Retina (tissue), 1 donor: ENCODE results near the gene ALG5.
A peak's percentile ranks its signal among the peaks of the same experiment; 100 is the strongest.

ENCODE experiments used
- DNase-seq: peaks from one replicate; pipeline ENCODE4 v3.0.0-alpha.2; 2016

ALG5 gene

GRCh38 chr13:36975172-36975571 is 24.0 kb downstream of the ALG5 start:
- DNase-seq, result no peak

- no peak for DNase-seq
Observed at GRCh38 chr13:36973621-36974295, 25.4 kb downstream of the ALG5 start.

DNA sequence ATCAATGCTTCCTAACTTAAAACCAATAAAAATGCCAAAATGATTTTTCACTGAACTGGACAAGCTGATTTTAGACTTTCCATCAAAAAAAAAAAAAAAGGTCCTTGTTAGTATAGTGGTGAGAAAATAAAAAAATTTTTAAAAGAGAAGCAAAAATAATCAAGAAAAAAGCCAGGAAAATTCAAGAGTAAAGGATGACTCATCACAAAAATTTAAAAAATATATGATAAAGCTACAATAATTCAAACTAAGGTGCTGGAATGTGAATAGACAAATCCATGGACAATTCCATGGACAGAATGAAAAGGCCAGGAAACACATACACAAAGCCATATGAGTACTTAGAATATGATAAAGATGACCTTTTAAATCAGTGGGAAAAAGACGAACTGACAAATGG is 26.1 kb downstream of the ALG5 start:
- no peak for DNase-seq

DNA sequence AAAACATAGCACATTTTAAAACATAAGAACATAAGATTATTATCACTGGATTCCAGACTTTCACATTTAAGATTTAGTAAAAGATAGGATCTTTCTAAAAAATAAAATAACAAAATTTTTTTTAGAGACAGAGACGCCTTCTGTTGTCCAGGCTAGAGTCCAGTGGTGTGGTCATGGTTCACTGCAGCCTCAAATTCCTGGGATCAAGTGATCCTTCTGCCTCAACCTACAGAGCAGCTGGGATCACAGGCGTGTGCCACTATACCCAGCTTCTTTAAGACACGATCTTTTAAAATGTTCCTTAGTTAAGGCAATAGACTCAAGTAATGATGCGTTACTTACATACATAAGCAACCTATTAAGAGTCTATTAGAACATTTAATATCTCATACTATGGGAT is 32.7 kb downstream of the ALG5 start:
- DNase-seq, result no peak

- DNase-seq, result no peak
Observed at GRCh38 chr13:36965767-36966166, 33.4 kb downstream of the ALG5 start.

- no peak for DNase-seq
Observed at GRCh38 chr13:36959456-36960116, 39.6 kb downstream of the ALG5 start.

- DNase-seq, result no peak
Observed at GRCh38 chr13:36954542-36954941, 44.6 kb downstream of the ALG5 start.

DNA sequence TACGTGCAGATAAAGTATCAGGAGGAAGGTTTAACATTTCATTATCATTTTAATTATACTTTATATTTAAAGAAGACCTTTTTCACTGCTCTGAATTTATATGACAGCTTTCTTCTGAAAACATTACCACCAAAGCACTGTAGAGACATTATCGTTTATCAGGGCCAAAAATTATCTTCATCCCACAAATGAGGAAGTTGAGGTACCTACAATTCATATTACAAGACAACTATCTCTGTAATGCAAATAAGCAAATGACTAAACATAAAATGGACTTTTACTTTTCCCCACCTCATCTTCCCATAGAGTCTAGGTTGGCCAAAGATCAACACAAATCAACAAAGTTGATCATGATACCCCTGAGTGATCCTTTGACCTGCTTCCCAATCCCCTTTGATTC is 48.2 kb downstream of the ALG5 start:
- no peak for DNase-seq

DNA sequence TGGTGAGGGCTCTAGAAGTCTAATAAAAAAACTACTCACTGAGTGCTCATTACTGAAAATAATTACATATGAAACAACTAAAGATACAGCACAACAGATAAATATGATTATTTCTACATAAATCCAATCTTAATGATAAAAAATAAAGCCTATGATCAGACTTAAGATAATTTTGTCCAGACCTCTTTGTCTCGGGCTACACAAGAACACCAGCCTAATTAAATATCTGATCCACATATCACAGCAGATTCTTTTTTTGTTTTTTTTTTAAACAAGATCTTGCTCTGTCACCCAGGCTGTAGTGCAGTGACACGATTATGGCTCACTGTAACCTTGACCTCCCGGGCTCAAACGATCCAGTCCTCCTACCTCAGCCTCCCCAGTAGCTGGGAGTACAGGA is 48.8 kb downstream of the ALG5 start:
- no peak for DNase-seq

DNA sequence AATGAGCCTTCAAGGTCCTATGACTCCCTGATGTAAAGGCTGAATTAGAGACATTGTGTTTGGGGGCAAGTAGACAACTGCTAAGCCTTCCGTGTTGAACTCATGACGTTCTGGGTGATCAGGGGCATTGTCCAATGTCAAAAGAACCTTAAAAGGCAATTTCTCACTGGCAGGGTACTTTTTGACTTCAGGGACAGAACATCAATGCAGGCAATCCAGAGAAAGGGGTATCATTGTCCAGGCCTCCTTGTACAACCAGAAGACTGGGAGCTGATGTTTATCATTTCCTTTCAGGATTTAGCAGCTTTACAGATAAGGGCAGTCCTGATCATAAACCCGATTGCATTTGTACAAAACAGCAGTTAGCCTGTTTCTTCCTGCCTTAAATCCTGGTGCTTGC is 54.1 kb downstream of the ALG5 start:
- no peak for DNase-seq

DNA sequence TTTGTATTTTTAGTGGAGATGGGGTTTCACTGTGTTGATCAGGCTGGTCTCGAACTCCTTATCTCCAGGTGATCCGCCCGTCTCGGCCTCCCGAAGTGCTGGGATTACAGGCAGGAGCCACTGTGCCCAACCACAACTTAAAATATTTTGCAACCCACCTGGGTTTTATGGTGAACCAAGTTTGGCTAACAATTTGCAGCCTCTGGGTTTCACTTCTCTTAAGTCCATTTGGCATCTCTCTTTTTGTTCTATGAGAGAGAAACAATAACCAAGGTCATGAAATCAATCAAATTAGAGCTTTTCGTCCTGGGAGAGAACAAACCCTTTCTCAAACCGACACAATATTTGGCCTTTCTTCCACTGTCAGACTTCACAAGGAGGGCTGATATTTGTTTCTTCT is 73.5 kb downstream of the ALG5 start:
- DNase-seq, result no peak

GRCh38 chr13:36924001-36924400 is 75.1 kb downstream of the ALG5 start:
- no peak for DNase-seq

DNA sequence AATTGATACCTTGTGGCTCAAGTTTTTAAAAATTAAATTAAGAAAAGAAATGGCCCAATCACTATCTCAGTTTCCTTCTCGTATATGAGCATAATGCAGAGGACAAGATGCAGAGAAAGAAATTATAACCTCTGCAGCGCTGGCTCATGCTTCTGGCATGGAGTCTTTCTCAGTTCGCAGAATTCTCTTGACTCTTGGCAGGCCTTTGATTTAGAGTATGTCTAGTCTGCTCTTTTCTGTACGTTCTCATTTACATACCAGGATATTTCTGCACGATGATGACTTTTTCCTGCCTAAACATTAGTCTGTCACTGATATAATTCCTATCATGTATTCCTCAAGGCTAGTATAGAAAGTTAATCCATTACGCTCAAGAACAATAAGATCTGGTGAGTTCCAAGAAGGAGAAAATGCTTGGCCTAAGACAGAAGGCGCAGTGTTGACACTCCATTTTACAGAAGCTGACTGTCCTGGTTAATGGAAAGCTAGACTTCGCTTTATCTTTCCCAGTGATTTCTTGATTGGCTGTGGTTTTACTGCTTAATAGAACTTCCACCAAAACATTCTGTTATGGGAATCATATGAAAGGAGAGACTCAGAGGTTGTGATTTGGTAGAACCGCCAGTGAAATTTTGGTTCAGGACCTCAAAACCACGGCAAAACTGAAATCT is 77.4 kb downstream of the ALG5 start:
- no peak for DNase-seq

DNA sequence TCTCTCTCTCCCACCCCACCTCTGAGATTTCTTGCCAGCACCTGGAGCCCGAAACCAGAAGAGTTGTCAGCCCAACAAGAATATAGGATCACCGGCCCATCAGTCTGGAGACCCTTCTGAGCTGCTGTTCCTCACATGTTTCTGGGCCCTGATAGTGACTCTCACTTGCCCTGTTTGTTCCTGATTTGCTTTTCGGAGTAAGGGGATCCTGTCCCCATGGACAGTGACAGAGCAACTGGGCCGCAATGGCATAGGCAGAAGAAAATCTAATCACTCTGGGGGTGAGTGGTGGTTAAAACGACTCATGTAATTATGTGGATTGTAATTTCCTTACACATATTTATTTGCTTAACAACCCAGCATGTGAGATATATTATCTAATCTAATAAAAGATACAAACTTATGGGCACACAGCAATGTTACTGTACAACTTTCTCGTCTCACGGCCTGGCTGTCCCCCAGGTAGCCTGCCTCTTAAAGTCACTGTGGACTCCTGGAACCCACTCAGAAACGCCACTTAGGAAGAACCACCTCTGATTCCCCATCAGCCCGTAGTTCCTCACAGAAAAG is 78.4 kb downstream of the ALG5 start:
- DNase-seq, result peak; percentile 63

GRCh38 chr13:36919833-36920615 is 79.1 kb downstream of the ALG5 start, which contains the start of gene SMAD9:
Gene SMAD9 (minus strand): TSS chr13:36920238. CDS start chr13:36879689, 40,549 bp downstream.
- peak; percentile 41 for DNase-seq

- peak; percentile 83 for DNase-seq
Observed at GRCh38 chr13:36919171-36919832, 79.8 kb downstream of the ALG5 start.

DNA sequence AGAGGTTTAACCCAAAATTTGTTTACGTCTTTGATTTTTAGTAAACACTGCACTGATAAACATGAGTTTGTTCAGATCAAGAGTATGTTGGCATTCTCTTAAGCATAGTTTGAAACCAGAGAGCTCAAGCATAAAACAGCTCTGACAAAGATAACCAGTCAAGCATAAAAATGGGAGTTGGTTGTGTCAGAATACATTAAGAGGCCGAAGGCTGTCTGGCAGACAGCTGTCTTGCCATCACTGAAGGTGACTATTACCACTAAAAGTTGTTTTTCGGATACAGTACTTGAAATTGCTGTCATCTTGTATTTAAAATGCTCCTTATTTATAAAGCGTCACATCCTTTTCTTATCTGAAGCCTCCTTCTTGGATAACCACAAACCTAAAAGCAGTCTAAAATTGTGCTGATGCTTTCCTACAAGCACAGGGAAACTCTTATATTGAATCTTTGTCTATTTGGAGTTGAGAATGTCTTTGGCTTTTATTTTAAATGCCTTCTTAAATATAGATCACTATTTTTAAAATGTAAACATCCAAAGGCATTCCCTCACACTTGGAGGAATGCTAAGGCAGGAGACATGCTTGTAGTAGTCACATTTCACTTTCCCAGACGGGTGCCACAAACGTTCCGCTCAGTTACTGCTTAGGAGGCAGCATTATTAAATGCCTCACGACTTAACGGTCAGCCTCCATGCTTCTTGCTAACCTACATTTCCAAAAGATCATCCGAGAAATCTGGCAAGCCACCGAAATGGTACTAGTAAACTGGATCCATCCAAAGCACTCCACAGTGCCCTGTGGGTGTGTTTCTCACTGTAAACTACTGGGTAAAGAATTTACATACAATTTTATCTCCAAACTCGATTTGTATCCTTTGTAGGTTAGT is 80.7 kb downstream of the ALG5 start:
- DNase-seq, result peak; percentile 61

- DNase-seq, result no peak
Observed at GRCh38 chr13:36917311-36917710, 81.8 kb downstream of the ALG5 start.

- peak; percentile 46 for DNase-seq
Observed at GRCh38 chr13:36915896-36916640, 83.1 kb downstream of the ALG5 start.

DNA sequence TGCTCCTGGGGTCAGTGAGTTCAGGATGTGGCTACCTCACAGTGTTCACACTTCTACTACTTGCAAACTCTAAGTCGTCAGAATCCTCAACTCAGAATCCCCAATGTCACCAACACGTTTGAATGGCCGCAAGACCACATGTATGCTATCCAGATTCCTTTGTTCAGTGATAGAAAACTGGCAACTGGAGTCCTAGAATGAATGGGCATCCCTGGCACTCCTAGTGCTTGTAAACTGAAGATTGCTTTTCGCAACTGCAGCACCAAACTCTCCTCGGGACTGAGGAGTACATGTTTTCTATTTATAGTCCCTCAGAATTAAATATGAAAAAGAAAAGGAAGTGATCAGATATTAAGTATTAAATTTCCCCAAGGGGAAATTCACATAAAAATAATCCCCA is 84.0 kb downstream of the ALG5 start:
- DNase-seq, result peak; percentile 38

GRCh38 chr13:36914648-36915047 is 84.5 kb downstream of the ALG5 start:
- no peak for DNase-seq
